ENCODE measurements around the gene CHST13.

CHST13 gene

GRCh38 chr3:126487151-126487771, 36.7 kb upstream of the CHST13 start:
- DNase-seq (ENCODE audit: low read depth in 2 of 2) = no peak

GRCh38 chr3:126488185-126488584, 35.8 kb upstream of the CHST13 start:
- DNase-seq (ENCODE audit: low read depth in 2 of 2) = no peak

- DNase-seq (ENCODE audit: low read depth in 2 of 2) = no peak
These were observed 34.9 kb upstream of the CHST13 start for GRCh38 chr3:126488886-126489569.

DNA sequence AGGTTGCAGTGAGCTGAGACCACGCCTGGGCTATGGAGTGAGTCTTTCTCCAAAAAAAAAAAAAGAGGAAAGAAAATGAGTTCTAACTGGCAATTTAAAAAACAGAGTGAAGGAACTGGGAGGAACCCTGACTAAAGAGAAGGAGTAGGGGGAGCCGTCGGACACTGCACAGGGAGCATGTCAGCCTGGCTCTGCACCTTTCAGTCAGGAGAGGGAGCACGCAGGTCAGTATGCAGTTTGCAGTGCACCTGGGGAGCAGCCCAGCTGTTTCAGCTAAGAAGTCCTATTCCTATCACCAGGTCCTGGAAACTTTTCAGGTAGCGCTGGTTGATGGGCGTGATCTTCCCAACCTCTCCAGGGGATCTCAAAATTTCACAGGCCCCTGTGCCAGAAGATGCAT, 33.3 kb upstream of the CHST13 start:
- DNase-seq (ENCODE audit: low read depth in 2 of 2) = no peak

DNA sequence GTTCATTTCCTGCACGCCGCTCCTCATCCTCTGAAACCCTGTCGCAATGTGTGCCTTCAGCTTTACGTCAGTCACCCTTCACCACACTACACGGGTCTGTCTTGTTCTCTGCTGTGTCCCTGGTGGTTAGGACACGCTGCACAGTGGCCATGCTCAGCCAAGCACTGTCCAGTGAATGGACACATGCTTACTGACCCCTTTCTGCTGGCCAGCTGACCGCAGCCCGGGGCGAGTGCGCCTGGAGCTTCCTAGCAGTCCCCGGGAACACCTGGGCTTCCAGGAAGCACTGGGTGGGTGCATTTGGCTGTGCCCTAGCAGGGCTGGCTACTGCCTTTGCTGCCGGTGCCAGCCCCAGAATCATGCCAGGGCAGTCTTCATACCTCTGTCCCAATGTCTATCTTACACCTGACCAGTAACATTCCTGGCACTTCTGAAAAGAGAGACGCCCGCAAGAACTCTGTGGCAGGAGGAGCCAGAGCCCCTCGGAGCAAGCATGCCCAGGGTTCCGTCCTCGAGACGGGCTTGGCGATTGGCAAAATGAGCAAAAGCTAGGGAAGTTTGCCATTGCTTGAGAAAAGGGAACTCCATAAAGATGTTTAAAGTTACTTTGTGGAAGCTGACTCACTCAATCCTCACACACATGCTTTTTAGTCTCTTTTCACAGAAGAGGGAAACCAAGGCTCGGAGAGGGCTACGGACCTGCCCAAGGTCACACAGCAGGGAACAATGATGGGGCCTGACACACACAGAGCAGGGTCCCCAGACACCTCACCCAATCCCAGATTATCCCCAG, 32.5 kb upstream of the CHST13 start:
- DNase-seq (ENCODE audit: low read depth in 2 of 2) = no peak

GRCh38 chr3:126493051-126493450, 30.9 kb upstream of the CHST13 start:
- no peak for DNase-seq (ENCODE audit: low read depth in 2 of 2)

- no peak for DNase-seq (ENCODE audit: low read depth in 2 of 2)
These were observed 30.2 kb upstream of the CHST13 start for GRCh38 chr3:126493739-126494138.

DNA sequence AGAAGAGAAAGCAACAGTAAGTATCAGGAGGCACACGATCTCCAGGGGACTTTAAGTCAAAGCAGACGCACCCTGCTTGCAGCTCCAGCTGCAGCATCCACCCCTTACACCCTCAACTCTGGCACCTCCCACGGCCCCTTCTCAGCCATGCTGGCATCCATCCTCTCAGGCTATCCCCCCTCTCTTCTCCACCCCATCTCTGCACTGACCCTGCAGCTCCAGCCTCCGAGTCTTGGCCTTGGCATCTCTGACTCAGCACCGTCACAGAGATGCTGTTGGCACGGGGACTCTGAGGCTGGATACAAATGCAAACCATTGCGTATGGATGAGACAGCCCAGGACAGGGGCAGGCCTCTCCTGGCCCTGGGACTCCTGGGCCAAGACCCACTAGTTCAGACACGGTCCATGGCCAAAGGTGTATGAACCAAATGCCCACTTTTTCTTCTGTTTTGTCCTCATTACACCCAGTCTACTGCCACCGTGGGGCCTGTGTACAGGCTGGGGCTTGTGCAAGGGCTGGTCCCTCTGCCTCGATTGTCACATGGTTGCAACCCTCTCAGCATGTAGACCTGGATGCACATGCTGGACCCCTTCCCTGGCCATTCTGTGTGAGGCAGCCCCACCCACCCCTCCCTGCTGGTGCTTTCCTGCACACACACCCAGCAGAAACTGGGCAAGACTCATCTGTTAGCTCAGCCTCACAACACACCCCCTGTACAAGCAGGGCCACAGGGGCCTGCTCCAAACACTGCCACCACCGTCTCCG, 29.6 kb upstream of the CHST13 start:
- DNase-seq (ENCODE audit: low read depth in 2 of 2) = no peak

- no peak for DNase-seq (ENCODE audit: low read depth in 2 of 2)
These were observed 29.1 kb upstream of the CHST13 start for GRCh38 chr3:126494970-126495230.

DNA sequence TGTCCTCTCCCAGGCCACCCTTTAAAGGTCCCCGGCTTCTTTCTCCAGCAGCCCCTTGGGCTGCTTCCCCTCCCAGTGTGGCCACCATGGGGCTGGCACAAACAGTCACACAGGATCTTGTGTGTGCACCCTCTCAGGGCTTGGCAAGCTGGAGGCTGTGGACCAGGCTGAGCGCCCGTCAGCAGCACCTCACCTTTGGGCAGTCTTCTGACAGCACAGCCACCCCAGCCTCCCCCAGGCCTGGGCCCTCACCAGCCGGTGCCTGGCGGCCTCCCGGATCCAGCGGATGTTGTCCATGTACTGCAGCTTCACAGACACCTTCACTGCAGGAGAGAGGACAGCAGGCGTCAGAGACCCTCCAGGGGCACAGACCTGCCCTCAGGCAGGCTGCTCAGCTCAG, 28.2 kb upstream of the CHST13 start:
- no peak for DNase-seq (ENCODE audit: low read depth in 2 of 2)

- no peak for DNase-seq (ENCODE audit: low read depth in 2 of 2)
These were observed 26.8 kb upstream of the CHST13 start for GRCh38 chr3:126496894-126497850.

DNA sequence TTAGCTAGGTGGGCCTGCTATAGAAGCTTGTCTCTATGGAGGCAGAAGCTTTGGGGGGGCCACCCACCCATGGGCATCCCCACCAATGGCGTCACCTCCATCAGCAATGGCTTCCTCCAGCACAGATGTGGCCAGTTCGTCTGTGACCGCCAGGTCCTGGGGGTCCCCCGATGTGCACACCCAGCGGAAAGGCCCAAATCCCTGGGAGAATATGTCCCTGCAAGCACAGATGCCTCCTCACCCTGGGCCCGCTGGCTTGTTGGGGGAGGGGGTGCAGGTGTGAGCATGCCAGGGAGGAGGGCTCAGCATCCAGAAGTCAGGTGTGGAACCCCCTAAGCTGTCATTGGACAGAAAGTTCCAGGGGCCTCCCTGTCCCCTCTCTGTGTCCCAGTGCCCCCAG, 26.0 kb upstream of the CHST13 start:
- DNase-seq (ENCODE audit: low read depth in 2 of 2) = no peak

- DNase-seq (ENCODE audit: low read depth in 2 of 2) = no peak
These were observed 25.5 kb upstream of the CHST13 start for GRCh38 chr3:126498461-126498860.

DNA sequence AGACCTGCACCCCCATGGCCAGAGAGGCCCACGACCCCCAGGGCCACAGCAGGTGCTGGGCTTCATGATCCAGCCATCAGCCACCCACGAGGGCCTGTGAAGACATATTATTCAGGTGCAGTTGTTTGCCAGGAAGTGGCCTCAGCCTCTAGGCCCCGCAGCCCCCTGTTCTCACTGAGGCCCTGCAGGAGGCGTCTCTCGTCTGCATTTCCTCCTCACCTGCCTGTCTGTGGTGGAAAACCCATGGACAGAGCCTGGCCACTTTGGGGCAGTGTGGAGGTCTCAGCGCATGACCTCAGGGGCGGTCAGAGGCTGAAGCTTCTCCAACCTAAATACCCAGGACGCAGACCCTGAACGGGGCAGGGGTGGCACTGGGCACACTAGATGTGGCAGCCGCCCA, 25.0 kb upstream of the CHST13 start:
- no peak for DNase-seq (ENCODE audit: low read depth in 2 of 2)

DNA sequence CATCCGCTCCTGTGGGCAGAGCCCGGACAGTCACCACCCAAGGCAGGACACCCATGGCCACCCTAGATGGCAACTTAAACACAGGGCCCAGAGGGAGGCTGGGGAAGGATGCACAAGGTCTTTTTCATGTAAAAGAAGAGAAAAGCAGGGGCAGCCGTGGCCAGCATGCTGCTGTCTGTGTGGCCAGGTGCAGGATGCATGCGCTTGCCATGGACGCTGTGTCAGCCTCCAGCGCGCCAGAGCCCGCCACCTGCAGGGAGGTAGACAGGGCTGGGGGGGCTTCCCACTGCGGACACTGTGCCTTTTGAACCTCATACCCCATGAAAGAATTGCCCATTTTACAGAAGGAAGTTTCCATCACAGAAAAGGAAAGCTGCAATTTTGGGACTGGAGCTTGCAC, 24.6 kb upstream of the CHST13 start:
- DNase-seq (ENCODE audit: low read depth in 2 of 2) = no peak

- DNase-seq (ENCODE audit: low read depth in 2 of 2) = no peak
These were observed 23.9 kb upstream of the CHST13 start for GRCh38 chr3:126500016-126500415.

GRCh38 chr3:126501054-126501453, 22.9 kb upstream of the CHST13 start:
- DNase-seq (ENCODE audit: low read depth in 2 of 2) = no peak

DNA sequence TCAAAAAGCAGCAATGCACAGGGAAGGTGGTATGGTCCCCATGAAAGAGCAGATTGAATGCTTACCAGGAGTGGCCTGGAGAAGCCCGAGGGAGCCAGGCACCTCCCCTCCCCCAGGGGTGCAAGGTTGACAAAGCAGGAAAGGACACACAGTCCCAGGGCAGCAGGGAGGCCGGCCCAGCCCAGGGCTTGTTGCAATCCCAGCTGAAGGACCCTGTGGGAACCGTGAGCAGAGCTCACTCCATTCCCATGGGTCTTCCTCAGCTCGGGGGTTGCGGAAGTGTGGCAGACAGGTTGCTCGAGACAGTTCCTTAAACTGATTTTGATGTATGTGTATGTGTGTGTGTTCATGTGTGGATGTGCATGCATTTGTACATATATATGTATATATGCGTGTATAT, 22.2 kb upstream of the CHST13 start:
- DNase-seq (ENCODE audit: low read depth in 2 of 2) = no peak

DNA sequence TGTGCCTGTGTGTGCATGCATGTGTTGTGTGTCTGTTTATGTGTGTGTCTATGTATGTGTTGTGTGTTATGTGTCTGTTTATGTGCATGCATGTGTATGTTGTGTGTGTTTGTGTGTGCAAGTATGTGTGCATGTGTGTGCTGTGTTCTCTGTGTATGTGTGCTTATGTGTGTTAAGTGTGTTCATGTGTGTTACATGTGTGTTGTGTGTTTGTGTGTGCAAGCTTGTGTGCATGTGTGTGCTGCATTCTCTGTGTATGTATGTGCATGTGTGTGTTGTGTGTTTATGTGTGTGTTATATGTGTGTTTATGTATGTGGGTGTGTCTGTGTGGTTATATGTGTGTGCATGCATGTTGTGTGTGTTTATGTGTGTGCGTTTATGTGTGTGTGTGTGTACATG, 21.3 kb upstream of the CHST13 start:
- no peak for DNase-seq (ENCODE audit: low read depth in 2 of 2)

GRCh38 chr3:126503701-126504100, 20.3 kb upstream of the CHST13 start:
- no peak for DNase-seq (ENCODE audit: low read depth in 2 of 2)

DNA sequence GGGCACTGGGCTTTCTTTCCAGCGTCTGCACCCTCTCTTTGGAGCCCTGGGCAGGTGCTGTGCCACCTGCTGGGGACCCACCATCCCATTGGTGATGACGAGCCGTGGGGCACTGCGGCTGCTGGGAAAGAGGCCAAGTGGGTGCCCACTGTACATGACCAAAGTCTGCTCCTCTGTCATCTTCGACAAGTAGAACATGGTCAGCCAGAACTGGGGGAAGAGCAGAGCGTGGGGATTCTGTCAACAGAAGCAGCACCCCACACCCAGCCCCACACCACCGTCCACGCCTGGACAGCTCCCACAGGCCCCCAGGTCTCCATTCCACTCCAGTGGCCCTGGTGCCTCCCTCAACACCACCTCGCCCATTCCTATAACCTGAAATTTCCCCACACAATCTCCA, 16.1 kb upstream of the CHST13 start:
- DNase-seq (ENCODE audit: low read depth in 2 of 2) = no peak
